HG02642 (cell line): ENCODE measurements around the gene FAN1.

Experiments used
- ATAC-seq: cut with Tn5 transposase; IDR thresholded peaks from one replicate; pipeline ENCODE4 v1.9.1; 2021; ENCODE audit warnings: mild to moderate bottlenecking; ENCODE audit not compliant: unreplicated experiment, poor library complexity

FAN1 gene

GRCh38 chr15:30954674-30955073 is 51.0 kb downstream of the FAN1 start:
- no peak for ATAC-seq

GRCh38 chr15:30956216-30957124 is 52.8 kb downstream of the FAN1 start:
- no peak for ATAC-seq

- ATAC-seq: no peak
Observed at GRCh38 chr15:30958219-30958618, 54.5 kb downstream of the FAN1 start.

- ATAC-seq: no peak
Observed at GRCh38 chr15:30962079-30962478, 58.4 kb downstream of the FAN1 start.

- no peak for ATAC-seq
Observed at GRCh38 chr15:30962659-30963058, 58.9 kb downstream of the FAN1 start.

GRCh38 chr15:30963681-30964080 is 60.0 kb downstream of the FAN1 start:
- ATAC-seq: no peak

GRCh38 chr15:30969724-30970123 is 66.0 kb downstream of the FAN1 start:
- ATAC-seq: no peak

GRCh38 chr15:30973379-30973778 is 69.7 kb downstream of the FAN1 start:
- ATAC-seq: no peak

- ATAC-seq: no peak
Observed at GRCh38 chr15:30974112-30974511, 70.4 kb downstream of the FAN1 start.

GRCh38 chr15:30978328-30978727 is 74.6 kb downstream of the FAN1 start:
- ATAC-seq: no peak

- ATAC-seq: no peak
Observed at GRCh38 chr15:30979457-30979856, 75.7 kb downstream of the FAN1 start.

- ATAC-seq: peak; percentile 12
Observed at GRCh38 chr15:30984118-30984517, 80.4 kb downstream of the FAN1 start.

- peak; percentile 46 for ATAC-seq
Observed at GRCh38 chr15:30984542-30984941, 80.8 kb downstream of the FAN1 start.

GRCh38 chr15:30985081-30985531 is 81.4 kb downstream of the FAN1 start:
- ATAC-seq: peak; percentile 26

- ATAC-seq: no peak
Observed at GRCh38 chr15:30990036-30990435, 86.3 kb downstream of the FAN1 start.

- ATAC-seq: no peak
Observed at GRCh38 chr15:30990446-30991254, 86.9 kb downstream of the FAN1 start.

- peak; percentile 95 for ATAC-seq
Observed at GRCh38 chr15:30991255-30992235, 87.8 kb downstream of the FAN1 start, which contains the start of gene MTMR10. TSS of gene MTMR10 (minus strand) at chr15:30991628. CDS start at chr15:30991506, 122 bp downstream.

GRCh38 chr15:30992249-30992864 is 88.6 kb downstream of the FAN1 start:
- ATAC-seq: no peak
